Tibial artery (tissue), 4 donors: ENCODE measurements around the gene CHST11.

ENCODE experiments used
- DNase-seq, 2 donors: peaks; one replicate each; pipeline ENCODE4 v3.0.0-alpha.2; 2019
- H3K27ac ChIP-seq, 2 donors: fragments of 200-600 bp; sonication (generic) in 1 of 2; 1 replicate in 1 of 2; 2 replicates in 1 of 2; pipeline ENCODE4 v1.5.1; 2018 to 2019; ENCODE audit warnings: mild to moderate bottlenecking in 1 of 2
- H3K27me3 ChIP-seq, 2 donors: fragments of 200-600 bp; sonication (generic) in 1 of 2; one replicate each; pipeline versions ENCODE4 v1.5.1 to v1.6.0; 2016 to 2019
- H3K36me3 ChIP-seq, 3 donors: fragments of 200-600 bp; sonication (generic) in 2 of 3; one replicate each; pipeline ENCODE4 v1.5.1; 2016 to 2019; ENCODE audit warnings: mild to moderate bottlenecking in 2 of 3
- H3K4me1 ChIP-seq, 4 donors: fragments of 200-600 bp; sonication (generic) in 2 of 4; 1 replicate in 3 of 4; 2 replicates in 1 of 4; pipeline ENCODE4 v1.5.1; 2016 to 2019
- H3K4me3 ChIP-seq, 2 donors: fragments of 200-600 bp; sonication (generic) in 1 of 2; 1 replicate in 1 of 2; 2 replicates in 1 of 2; pipeline ENCODE4 v1.5.1; 2018 to 2019; ENCODE audit warnings: mild to moderate bottlenecking in 2 of 2
- H3K9me3 ChIP-seq, 3 donors: fragments of 200-600 bp; sonication (generic) in 1 of 3; one replicate each; pipeline ENCODE4 v1.5.1; 2016 to 2019
- CTCF ChIP-seq, 2 experiments: fragments of 200-600 bp in 1 of 2; fragments of 450-650 bp in 1 of 2; IDR thresholded peaks; one replicate each; pipeline ENCODE4 v1.5.1; 2017 to 2019; ENCODE audit warnings: antibody characterized with exemption in 2 of 2, mild to moderate bottlenecking in 1 of 2, moderate library complexity in 1 of 2
- intact Hi-C: fragments of 100-400 bp; cut with DNase I; formaldehyde crosslinking; loops from one replicate; pipeline ENCODE4 v1.15.0; 2023; ENCODE audit warnings: low total_unique reads

CHST11 gene

GRCh38 chr12:104604995-104605675, 148.4 kb downstream of the CHST11 start:
- intact Hi-C loops, result no loop called here
- Histone ChIP-seq H3K9me3 (no peaks in the 10 kb centered on the region), H3K4me1 (peaks cover 0 to 29% (median 5%) of the 10 kb centered on the region in 4 donors), H3K36me3 (no peaks in the 10 kb centered on the region), H3K4me3 (no peak overlapping the region), H3K27me3 (no peaks in the 10 kb centered on the region), H3K27ac (peak overlapping the region; percentile 65 to 68)
- TF ChIP-seq CTCF (IDR thresholded peaks at IDR 0.05), result no peak
- peak; percentile 59 to 78 for DNase-seq

DNA sequence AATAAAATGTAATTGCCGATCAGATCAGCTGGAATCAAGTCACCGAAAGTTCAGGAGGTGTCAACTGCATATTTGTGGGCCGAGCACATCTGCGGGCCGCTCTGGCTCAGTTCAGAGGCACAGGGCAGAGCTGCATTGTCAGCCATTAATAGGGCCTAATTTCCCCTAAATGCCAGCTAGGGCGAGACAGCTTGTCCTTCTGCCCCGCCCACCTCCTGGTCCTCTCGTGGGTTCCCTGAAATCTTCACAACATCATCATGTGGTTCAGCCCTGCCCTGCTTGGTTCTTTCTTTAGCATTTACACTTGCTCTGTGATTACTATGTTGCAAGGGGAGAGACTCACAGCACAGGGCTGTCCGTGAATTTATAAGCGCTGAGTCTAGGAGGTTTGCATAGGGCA, 148.9 kb downstream of the CHST11 start:
- Histone ChIP-seq H3K36me3 (no peaks in the 10 kb centered on the region), H3K27me3 (no peaks in the 10 kb centered on the region), H3K9me3 (no peaks in the 10 kb centered on the region), H3K4me3 (no peak overlapping the region), H3K4me1 (peaks cover 0 to 29% (median 5%) of the 10 kb centered on the region in 4 donors), H3K27ac (peak overlapping the region; percentile 65 to 68)
- DNase-seq, result peak; percentile 91 to 92
- no peak for TF ChIP-seq CTCF (IDR thresholded peaks at IDR 0.05)
- intact Hi-C loops, result no loop called here

DNA sequence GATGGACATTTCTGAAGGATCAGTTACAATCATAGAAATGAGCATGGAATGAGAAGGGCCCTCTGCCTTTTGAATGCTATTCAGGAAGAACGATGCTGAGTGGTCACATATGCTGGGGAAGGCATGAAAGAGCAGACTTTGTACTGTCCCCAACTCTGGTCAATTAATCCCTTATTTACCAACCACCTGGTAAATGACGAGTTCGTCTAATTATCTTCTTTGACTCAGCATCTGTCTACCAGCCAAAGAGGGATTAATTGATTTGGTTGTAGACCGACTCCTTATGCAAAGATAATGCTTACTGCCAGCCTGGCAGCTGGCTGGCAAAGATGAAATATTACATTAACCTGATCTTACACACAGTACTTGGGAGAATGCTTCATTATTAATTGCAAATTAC, 152.2 kb downstream of the CHST11 start:
- intact Hi-C loops, result no loop called here
- DNase-seq, result no peak

GRCh38 chr12:104609445-104609844, 152.7 kb downstream of the CHST11 start:
- H3K27me3 ChIP-seq, result no peaks in the 10 kb centered on the region
- H3K4me3 ChIP-seq, result no peak overlapping the region
- intact Hi-C loops, result no loop called here
- DNase-seq, result no peak
- peaks cover 0 to 20% (median 1%) of the 10 kb centered on the region in 4 donors for H3K4me1 ChIP-seq
- no peaks in the 10 kb centered on the region for H3K36me3 ChIP-seq
- H3K27ac ChIP-seq, result no peak overlapping the region
- no peaks in the 10 kb centered on the region for H3K9me3 ChIP-seq
- TF ChIP-seq CTCF (IDR thresholded peaks at IDR 0.05), result no peak

More for the DNA sequence above, 152.2 kb downstream of the CHST11 start:
- H3K27me3 ChIP-seq, result no peaks in the 10 kb centered on the region
- no peaks in the 10 kb centered on the region for H3K9me3 ChIP-seq
- no peaks in the 10 kb centered on the region for H3K36me3 ChIP-seq
- no peak overlapping the region for H3K27ac ChIP-seq
- H3K4me3 ChIP-seq, result no peak overlapping the region
- H3K4me1 ChIP-seq, result peaks cover 0 to 25% (median 1%) of the 10 kb centered on the region in 4 donors
- no peak for TF ChIP-seq CTCF (IDR thresholded peaks at IDR 0.05)

DNA sequence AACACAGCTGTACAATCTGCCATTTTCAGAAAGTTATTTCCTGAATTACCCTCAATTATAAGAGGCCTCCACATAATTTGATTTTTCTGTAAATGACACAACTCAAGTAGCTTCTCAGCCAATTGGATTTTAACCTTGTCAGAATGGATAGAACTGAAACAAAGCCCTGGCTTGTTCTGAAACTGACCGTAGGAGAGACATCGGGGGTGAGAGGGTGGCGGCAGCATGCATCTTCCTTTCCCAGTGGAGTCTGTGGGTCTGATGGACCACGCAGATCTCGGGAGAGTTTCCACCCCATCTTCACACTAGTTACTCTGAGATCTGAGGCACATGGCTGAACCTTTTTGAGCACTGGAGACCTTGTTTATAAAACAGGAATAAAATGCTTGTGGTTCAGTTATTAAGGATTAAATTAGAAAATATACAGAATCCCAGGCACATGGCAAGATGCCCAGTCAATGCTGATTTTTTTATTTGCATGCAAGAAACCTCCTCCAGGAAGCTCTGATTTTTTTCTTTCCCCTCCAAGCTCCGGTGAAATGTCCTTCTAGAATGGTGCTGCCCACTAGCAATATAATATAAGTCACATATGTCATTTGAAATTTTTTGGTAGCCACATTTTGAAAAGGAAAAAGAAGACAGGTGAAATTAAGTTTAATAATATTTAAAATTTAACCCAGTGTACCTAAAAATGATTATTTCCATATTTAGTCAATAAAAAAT, 153.9 kb downstream of the CHST11 start:
- intact Hi-C loops, result no loop called here
- peaks cover 0 to 20% (median 4%) of the 10 kb centered on the region in 4 donors for H3K4me1 ChIP-seq
- H3K36me3 ChIP-seq, result no peaks in the 10 kb centered on the region
- H3K27ac ChIP-seq, result no peak overlapping the region
- TF ChIP-seq CTCF (IDR thresholded peaks at IDR 0.05), result no peak
- H3K4me3 ChIP-seq, result no peak overlapping the region
- DNase-seq, result no peak
- H3K27me3 ChIP-seq, result no peaks in the 10 kb centered on the region
- no peaks in the 10 kb centered on the region for H3K9me3 ChIP-seq
